Measurements from ENCODE around the gene TOLLIP.

Gene TOLLIP

DNA sequence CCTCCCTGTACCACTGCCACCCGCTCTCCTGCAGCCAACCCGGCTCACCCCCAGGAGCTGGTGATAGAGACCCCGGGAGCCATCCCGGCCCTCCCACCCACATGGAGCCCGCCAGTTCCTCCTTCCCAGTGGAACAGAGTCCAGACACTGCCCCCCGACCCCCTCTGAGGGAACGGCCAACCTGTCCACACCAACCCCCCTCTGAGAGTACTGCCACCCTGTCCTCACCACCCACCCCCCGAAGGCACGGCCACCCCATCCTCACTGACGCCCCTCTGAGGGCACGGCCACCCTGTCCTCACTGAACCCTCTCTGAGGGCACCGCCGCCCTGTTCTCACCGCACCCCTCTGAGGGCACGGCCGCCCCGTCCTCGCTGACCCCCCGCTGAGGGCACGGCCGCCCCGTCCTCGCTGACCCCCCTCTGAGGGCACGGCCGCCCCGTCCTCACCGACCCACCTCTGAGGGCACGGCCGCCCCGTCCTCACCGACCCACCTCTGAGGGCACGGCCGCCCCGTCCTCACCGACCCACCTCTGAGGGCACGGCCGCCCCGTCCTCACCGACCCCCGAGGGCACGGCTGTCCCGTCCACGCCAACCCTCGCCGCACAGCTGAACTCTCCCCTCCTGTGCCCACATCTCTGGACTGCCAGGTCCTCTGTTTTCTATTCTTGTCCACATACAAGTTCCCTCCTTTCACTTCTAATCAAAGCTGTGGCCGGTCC is 18.0 kb downstream of the TOLLIP start:
- Histone ChIP-seq H3K4me3 (ENCODE audit: low read depth, low read length) (no peak overlapping the region), H3K36me3 (peaks cover 40% of the 10 kb centered on the region), H3K9me3 (ENCODE audit: severe bottlenecking) (no peaks in the 10 kb centered on the region), H3K27ac (no peak overlapping the region), H3K27me3 (ENCODE audit: insufficient read depth, low read depth, severe bottlenecking) (no peaks in the 10 kb centered on the region)
- TF ChIP-seq, protein P1, sequence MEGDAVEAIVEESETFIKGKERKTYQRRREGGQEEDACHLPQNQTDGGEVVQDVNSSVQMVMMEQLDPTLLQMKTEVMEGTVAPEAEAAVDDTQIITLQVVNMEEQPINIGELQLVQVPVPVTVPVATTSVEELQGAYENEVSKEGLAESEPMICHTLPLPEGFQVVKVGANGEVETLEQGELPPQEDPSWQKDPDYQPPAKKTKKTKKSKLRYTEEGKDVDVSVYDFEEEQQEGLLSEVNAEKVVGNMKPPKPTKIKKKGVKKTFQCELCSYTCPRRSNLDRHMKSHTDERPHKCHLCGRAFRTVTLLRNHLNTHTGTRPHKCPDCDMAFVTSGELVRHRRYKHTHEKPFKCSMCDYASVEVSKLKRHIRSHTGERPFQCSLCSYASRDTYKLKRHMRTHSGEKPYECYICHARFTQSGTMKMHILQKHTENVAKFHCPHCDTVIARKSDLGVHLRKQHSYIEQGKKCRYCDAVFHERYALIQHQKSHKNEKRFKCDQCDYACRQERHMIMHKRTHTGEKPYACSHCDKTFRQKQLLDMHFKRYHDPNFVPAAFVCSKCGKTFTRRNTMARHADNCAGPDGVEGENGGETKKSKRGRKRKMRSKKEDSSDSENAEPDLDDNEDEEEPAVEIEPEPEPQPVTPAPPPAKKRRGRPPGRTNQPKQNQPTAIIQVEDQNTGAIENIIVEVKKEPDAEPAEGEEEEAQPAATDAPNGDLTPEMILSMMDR (IDR thresholded peaks at IDR 0.05; ENCODE audit: low read depth, low read length) = no peak
- no peak for DNase-seq

GRCh38 chr11:1290052-1291040 is 19.1 kb downstream of the TOLLIP start:
- TF ChIP-seq, protein P1 (IDR thresholded peaks at IDR 0.05; ENCODE audit: low read depth, low read length) = no peak
- Histone ChIP-seq H3K27ac (no peak overlapping the region), H3K4me3 (ENCODE audit: low read depth, low read length) (no peak overlapping the region), H3K36me3 (peaks cover 36% of the 10 kb centered on the region), H3K9me3 (ENCODE audit: severe bottlenecking) (no peaks in the 10 kb centered on the region), H3K27me3 (ENCODE audit: insufficient read depth, low read depth, severe bottlenecking) (no peaks in the 10 kb centered on the region)
- DNase-seq = no peak

- no peak for DNase-seq
- Histone ChIP-seq H3K4me3 (ENCODE audit: low read depth, low read length) (no peak overlapping the region), H3K36me3 (peaks cover 38% of the 10 kb centered on the region), H3K27me3 (ENCODE audit: insufficient read depth, low read depth, severe bottlenecking) (no peaks in the 10 kb centered on the region), H3K27ac (no peak overlapping the region), H3K9me3 (ENCODE audit: severe bottlenecking) (no peaks in the 10 kb centered on the region)
- TF ChIP-seq, protein P1 (IDR thresholded peaks at IDR 0.05; ENCODE audit: low read depth, low read length) = no peak
These were observed 20.1 kb downstream of the TOLLIP start for GRCh38 chr11:1289211-1289935.

- Histone ChIP-seq H3K36me3 (peaks cover 41% of the 10 kb centered on the region), H3K27ac (no peak overlapping the region), H3K27me3 (ENCODE audit: insufficient read depth, low read depth, severe bottlenecking) (no peaks in the 10 kb centered on the region), H3K9me3 (ENCODE audit: severe bottlenecking) (no peaks in the 10 kb centered on the region), H3K4me3 (ENCODE audit: low read depth, low read length) (no peak overlapping the region)
- TF ChIP-seq, protein P1 (IDR thresholded peaks at IDR 0.05; ENCODE audit: low read depth, low read length) = no peak
- no peak for DNase-seq
These were observed 20.8 kb downstream of the TOLLIP start for GRCh38 chr11:1288426-1289151.

- DNase-seq = no peak
- Histone ChIP-seq H3K4me3 (ENCODE audit: low read depth, low read length) (no peak overlapping the region), H3K9me3 (ENCODE audit: severe bottlenecking) (no peaks in the 10 kb centered on the region), H3K36me3 (peaks cover 41% of the 10 kb centered on the region), H3K27ac (no peak overlapping the region), H3K27me3 (ENCODE audit: insufficient read depth, low read depth, severe bottlenecking) (no peaks in the 10 kb centered on the region)
- TF ChIP-seq, protein P1 (IDR thresholded peaks at IDR 0.05; ENCODE audit: low read depth, low read length) = no peak
These were observed 21.5 kb downstream of the TOLLIP start for GRCh38 chr11:1287928-1288327.
